ENCODE measurements around the gene SLC46A2. TPM values are rescaled to one million over a fixed set of nuclear protein-coding genes. Genes with fewer than 3 reads are reported as not detected.

SLC46A2 gene
- polyA plus RNA-seq, 1 donor: 0.10 TPM

DNA sequence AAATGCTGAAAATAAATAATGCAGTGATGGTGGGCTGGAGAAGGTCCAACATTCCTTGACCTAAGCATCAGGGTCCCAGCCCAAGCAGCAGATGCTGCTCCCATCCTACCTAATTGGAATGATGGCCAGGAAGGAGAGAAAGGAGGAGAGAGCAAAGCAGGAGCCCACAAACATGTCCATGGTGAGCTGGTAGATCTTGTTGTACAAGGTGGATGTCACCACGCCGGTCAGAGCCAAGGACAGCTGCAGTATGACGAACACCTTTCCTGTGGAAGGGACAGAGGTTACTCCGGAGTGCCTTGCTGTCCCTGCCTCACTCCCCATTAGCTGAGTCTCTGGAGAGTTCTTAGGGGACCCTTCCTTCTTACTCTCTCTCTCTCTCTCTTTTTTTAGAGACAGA is 4.3 kb downstream of the SLC46A2 start:
- no peak for DNase-seq (ENCODE audit: low read depth)

DNA sequence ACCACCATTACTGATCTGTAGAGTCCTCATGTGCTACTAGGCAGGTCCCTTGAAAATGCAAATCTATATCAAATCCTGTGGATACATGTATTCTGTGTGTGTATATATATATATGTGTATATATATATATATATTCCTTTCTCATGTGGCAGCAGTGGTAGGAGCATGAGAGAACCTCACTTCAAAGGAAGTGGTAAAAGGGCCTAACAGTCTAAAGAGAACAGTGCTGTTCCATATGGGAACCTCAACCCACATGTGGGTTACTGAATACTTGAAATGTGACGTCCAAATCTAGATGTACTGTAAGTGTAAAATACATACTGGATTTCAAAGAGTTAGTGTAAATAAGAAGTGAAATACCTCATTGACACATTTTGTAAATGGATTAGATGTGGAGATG is 5.4 kb downstream of the SLC46A2 start:
- DNase-seq (ENCODE audit: low read depth): no peak

DNA sequence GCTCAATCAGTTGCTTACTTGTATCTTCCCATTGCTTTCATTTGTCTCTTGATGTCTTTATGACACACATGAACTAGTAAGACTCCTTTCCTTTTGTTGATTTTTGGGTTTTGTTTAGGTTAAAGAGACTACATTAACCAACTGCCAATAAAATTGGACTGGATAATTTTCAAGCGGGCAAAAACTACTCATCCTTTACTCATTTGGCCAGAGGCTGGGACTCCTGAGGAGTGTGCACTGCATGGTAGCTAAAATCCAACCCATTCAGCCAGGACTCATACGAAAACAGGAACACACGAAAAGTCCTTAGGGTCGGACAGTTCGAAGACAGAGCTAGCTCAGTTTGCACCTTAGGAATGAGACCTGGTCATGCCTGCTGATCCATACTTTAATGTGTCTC is 6.0 kb downstream of the SLC46A2 start:
- DNase-seq (ENCODE audit: low read depth): no peak

DNA sequence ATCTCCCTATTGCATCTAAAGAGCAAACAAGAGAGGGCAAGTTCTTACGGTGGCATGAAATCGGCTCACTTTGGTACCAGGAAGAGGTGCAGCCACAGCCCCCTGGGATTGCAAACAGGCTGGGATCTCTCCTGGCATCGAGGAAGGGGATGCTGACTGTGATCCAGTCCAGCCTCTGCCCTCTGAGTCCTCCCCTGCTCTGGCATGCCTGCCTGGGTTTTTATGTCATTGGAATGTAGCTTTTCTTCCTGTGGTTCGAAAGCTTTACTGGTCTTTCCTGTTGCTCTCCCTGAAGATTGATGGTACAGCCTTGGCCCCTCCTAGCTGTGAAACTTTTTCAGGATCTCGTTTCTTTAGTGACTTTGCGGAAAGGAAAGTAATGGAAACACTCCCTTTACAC is 6.6 kb downstream of the SLC46A2 start:
- no peak for DNase-seq (ENCODE audit: low read depth)

DNA sequence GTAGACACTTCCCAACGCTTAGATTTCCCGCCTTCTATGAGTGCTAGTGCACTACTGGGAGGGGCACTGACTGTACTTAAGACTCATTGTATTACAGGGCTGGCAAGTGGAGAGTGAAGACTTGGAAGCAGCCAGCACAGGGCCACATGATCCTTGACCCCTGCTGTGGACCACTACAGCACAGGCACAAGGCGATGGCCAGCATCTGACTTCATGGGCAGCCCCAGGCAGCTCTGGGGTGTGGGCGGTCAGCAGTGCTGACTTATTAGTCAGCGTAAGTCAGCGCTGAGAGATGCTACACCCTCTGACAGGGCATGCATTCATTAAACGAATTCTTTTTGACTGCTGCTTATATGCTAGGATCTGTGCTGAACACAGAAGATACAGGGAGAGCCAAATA is 9.3 kb downstream of the SLC46A2 start:
- DNase-seq (ENCODE audit: low read depth): no peak

DNA sequence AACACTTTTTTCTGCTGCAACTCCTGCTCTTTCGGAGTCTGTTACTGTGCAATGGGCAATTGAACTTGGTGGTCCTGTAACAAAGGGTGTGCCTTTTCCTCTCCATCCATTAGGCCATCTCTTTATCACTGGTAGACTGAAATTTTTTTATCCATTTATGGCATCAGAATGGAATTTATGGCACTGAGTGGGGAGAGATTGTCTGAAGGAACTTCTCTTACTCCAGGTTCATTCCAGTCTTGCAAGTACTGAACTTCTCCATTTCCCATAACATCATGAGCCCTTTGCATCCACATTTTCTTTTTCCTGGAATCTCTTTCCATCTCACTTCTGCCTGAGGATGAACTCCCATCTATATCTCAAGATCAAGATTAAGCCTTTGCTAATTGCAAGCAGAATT is 10.0 kb downstream of the SLC46A2 start:
- DNase-seq (ENCODE audit: low read depth): no peak

DNA sequence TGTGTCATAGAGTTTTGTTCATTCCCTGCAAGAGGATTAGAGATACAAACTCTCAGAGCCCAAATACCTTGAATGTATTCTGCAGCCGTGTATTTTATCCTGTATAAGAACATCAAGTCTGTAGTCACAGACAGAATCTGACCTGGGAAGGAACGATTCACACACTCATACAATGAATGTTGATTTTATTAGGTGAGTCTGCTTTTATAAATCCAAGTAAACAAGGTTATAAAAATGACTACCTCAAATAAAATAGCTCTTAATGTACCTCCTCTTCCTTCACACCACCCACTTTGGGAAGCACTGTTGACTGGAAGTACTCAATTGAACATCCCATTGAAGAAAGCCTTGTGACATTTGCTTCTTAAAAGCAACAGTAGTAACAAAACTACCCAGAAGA is 11.9 kb downstream of the SLC46A2 start:
- no peak for DNase-seq (ENCODE audit: low read depth)

DNA sequence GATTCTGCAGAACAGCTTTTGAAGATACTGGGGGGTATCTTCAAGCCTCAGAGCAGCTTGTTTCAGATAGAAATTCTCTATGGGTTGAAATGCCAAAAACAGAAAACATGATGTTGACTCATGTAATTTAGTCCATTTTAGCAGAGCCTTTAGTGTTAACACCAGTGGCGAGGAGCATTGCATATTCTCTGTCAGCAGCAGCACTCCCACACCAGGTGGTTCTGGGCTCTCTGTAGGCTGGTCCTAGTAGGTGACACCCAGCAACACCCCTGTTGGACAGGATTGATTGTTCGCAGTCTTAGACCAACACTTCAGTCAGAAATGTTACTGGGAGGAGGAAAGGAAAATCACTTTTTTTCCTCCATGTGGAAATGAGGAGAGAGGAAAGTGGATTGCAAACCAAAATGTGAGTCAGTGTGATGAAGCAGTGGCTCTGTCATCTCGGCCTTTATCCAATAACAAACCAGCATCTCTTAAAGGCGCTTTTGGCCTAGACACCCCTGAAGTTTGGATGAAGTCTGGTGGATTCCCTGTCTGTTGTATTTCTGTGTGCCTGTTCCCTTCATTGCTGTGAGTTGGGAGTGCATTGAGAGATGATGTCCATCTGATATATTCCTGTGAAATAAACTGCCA is 16.8 kb downstream of the SLC46A2 start:
- DNase-seq (ENCODE audit: low read depth): no peak

DNA sequence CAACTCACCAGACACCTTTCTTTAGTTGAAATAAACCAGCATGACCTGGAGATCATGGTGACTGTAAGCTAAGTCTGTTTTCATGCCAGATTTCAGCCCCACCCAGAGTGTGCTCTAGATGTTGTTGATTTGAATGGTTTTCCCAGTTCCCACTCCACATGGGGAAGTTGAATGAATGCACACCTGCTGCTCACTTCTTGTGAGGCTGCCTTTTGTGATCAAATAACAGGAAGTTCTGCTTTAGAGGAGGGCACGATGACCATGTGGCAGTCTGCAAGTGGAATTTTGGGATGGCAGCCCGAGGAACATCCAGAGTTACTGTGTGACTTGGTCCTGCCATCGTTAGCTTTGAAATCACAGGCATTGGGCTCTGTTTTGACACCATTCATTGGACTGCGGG is 18.7 kb downstream of the SLC46A2 start:
- no peak for DNase-seq (ENCODE audit: low read depth)

DNA sequence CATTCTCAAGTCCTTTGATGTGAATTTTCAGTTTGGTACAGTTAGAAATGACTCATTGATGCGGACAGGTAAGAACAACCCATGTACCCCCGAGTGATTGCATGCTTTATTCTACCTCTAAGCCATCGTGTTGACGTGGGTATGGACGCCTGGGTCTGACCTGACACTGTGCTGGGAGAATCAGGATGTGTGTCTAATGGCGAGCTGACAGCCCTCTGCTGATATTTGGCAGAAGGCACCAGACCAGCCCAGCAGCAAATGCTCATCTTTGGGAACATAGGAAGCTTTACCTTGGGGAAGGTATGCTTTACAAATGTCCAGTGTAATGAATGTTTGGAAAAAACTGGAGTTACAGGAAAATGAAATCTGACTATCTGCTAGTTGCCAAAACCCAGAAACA is 20.1 kb downstream of the SLC46A2 start:
- no peak for DNase-seq (ENCODE audit: low read depth)

DNA sequence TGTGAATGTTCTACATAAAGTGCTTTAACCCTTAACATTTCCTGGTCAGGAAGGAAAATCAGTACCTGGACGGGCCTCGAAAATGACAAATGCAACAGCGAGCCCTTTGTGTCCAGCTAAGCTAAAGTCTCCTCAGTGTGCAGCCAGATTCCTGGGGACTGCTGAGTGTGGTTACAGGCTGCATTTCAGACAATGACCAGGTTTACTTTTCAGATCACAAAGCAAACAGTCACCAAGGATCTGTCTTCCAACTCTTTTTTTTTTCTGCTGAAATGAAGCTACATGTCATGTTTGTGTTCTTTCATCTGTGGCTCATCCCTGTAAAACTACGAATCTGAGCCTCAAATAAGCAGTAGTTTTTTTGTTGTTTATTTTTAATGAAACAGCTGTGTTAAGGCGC is 20.8 kb downstream of the SLC46A2 start:
- DNase-seq (ENCODE audit: low read depth): no peak

DNA sequence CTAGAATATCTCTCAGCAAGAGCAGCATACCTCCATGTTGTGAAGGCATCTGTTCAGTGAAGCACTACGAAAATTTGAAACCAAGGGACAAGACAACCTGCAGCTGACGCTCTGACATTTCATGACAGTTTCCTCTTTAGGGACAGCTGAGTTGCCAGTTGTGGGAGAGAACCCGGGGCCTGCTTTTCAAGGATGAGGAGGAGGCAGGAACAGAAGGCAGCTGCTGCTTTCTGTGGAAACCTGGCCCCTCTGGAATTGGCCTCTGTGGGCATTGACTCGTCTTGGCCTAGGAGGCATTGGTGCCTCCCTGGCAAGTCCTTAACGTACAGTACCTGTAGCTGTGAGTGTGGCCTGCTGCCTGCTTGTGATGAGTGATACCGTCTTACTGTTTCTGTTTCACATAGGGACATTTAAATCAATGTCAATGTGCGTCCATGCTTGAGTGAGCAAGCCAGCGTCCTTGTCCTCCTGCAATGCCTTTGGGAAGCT is 21.6 kb downstream of the SLC46A2 start:
- no peak for DNase-seq (ENCODE audit: low read depth)

DNA sequence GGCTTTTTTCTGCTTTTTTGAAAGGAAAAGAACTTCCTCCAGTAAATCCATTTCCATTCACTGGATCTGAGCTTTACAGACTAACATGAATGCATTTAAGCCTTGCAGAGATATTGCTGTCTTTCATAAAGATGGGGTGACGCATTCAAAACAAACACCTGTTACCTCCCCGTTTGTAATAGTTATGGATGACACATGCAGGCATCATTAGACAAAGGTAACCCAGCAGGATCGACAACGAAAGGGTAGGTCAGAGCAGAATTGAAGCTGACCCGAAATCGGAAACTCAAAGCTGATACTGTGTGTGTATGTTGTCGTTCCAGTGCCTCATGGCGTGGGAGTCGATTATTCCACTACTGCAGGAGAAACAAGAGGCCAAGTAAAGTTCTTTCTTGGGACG is 22.2 kb downstream of the SLC46A2 start:
- DNase-seq (ENCODE audit: low read depth): no peak

DNA sequence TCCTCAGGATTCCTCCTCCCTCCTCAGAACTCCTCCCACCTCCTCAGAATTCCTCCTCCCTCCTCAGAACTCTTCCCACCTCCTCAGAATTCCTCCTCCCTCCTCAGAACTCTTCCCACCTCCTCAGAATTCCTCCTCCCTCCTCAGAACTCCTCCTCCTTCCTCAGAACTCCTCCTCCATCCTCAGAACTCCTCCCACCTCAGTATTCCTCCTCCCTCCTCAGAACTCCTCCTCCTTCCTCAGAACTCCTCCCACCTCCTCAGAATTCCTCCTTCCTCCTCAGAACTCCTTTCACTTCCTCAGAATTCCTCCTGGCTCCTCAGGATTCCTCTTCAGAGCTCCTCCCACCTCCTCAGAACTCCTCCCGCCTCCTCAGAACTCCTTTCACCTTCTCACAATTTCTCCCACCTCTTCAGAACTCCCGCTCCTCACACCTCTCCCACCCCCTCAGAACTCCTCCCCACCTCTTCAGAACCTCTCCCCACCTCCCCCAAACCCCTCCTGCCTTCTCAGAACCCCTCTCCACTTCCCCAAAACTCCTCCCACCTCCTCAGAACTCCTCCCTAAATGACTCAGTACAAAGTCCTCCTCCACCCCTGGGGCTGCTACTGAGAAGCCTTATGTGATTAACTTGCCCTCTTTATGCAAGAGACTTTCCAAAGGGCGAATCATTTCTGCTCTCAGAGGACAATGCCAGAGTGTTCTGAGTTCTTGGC is 23.2 kb downstream of the SLC46A2 start:
- no peak for DNase-seq (ENCODE audit: low read depth)

DNA sequence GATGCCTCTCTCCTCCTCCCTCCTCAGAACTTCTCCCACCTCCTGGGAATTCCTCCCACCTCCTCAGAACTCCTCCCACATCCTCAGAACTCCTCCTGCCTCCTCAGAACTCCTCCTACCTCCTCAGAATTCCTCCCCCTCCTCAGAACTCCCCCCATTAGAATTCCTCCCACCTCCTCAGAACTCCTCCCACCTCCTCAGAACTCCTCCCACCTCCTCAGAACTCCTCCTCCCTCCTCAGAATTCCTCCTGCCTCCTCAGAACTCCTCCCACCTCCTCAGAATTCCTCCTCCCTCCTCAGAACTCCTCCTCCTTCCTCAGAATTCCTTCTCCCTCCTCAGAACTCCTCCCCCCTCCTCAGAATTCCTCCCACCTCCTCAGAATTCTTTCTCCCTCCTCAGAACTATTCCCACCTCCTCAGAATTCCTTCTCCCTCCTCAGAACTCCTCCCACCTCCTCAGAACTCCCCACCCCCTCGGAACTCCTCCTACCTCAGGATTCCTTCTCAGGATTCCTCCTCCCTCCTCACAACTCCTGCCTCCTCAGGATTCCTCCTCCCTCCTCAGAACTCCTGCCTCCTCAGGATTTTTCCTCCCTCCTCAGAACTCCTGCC is 23.9 kb downstream of the SLC46A2 start:
- no peak for DNase-seq (ENCODE audit: low read depth)

DNA sequence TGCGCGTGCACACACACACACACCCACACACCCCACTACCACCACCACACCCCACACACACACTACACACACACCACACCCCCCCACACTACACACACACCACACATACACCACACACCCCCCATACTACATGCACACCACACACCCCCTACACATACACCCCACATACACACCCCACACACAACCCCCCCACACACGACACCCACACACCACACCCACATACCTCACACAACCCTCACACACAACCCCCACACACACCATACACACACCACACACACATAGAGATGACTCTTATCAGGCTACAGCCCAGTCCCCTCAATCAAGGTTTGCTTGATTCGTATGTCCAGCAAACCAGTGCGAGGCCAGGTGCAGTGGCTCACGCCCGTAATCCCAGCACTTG is 25.7 kb downstream of the SLC46A2 start:
- DNase-seq (ENCODE audit: low read depth): no peak

DNA sequence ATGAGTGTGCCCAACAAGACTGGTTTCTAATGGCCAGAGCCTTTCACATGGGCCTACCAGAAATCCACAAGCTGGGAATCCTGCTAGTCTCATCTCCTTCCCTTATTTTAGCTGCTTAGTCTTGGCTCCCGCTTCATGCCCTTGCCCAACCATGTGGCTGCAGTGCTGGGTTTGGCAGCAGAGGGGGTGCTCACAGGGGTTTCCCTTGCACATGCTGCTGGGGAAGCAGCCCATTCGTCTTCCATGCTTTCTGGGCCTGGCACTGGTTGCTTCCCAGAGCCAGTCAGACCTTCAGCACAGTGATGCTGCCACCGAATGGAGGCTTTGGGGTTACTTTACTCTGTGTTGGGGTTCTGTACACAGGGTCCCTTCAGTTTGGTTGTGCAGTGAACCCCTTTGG is 26.3 kb downstream of the SLC46A2 start:
- no peak for DNase-seq (ENCODE audit: low read depth)

DNA sequence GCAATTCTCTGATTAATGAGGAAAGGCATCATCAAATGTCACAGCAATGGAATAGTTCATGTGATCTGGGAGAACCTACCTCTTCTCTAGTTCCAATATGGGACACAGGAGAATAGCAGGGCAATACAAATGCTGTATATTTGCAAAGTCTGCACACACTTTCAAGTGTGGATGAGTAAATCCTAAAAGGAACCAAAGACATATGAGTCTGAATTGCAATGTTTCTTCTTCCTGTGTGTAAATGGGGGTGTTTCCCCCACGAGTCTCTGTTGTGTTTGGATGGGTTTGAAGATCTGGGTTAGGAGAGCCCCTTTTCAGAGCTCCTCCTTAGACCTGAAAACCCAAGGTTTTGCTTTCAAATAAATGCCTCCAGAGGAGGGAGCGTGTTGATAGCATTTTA is 26.9 kb downstream of the SLC46A2 start:
- DNase-seq (ENCODE audit: low read depth): no peak

DNA sequence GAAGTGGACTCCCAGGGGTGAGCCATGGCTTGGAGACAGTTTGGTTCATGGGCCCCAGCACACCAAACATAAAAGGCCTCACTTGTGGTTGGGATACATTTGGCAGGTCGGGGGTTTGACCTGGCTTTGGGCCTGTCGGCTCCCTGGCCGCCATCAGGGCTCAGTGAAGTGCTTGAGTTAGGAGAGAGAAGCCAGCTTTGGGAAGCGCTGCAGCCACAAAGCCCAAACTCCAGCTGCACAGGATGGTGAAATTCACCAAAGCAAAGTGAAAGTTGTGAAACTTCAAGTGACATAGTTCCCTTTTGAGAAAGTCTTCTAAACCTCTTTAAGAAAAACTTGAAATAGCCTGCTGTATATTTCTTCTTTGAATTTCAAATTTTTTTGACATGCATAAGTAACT is 27.5 kb downstream of the SLC46A2 start:
- no peak for DNase-seq (ENCODE audit: low read depth)

DNA sequence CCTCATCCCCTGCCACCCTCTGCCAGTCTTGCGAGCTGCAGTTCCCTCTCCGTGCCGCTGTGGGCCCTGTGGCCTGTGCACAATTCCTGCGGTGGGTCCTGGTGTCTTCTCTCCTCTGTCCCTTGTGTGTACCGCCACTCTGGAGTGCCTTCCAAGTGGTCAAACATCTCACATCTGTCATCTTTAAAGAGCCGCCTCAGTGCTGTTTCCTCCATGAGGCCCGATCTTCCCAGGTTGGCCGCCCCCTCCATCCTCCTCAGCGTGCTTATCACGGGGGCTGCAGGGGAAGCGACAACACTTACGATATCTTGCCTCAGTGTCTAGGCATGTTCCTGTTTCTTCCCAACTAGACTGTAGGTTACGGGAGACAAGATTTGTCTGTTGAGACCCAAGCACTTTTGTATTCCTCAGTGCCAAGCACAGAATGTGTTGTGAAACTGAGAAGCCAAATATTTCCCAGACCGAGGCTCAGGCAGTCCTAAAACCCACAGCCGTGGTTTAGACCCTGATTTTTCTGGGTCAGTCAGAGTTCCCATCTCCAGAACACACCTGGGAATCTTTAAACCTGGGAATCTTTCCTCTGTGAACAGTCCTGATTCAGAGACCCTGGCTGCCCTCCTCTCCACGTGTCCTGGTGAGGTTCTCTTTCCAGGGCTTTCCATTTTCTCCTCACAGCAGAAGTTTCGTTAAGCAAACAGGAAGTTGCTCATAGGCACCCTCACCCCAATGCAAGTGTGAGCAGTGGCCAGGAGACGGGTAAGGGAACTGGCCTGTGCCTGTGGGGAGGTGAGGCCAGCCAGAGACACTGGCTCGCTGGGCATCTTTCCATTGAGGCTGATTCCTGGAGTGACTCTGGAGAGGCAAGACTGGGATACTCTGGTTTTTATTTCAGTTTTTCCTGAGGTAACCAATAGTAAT is 28.8 kb downstream of the SLC46A2 start:
- no peak for DNase-seq (ENCODE audit: low read depth)

DNA sequence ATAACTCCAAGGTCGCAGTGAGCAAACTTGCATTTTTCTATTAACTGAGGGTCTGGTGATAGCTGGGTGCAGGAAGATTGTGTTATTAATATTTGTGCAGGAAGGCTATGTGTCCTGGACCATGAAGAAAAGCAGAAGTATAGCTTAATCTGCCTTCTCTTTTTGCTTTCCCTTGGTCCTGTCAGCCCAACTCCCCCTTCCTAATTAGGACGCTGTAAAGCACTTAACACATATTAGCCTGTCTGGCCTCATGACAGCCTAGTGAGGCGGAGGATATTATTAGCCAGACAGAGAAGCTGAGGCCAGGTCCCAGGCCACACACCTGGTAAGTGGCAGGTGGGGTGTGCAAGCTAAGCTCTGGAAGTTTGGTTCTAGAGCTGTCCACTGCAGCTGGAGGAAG is 29.5 kb downstream of the SLC46A2 start:
- no peak for DNase-seq (ENCODE audit: low read depth)

DNA sequence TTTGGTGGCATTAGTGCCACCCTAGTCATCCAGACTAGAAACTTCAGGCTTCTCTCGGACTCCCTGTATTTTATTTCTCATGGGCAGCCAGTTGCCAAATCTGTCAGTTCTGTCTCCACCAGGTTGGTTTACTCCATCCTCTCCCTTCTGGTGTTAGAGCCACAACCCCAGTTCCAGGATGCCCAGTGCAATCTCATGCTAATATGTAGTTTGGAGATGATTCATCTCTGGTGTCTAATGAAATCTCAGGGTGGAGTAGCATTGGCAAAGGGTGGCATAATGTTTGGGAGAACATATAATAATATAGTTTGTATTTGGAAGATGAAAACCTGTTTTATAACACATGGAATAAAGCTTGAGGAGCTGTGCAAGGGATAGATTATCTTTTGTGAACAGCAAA is 30.2 kb downstream of the SLC46A2 start:
- DNase-seq (ENCODE audit: low read depth): no peak
